NCI-H146 (cell line): ENCODE results near the gene ZNF488.
"Not testable (repeated sequence)": the region's sequence is repeated elsewhere in the genome, so short reads cannot be mapped to it uniquely, and the experiment has no call there.

Experiments
- DNase-seq: peaks from one replicate; lab custom pipeline; 2025; lab: John Stamatoyannopoulos, UW

ZNF488 gene

DNA sequence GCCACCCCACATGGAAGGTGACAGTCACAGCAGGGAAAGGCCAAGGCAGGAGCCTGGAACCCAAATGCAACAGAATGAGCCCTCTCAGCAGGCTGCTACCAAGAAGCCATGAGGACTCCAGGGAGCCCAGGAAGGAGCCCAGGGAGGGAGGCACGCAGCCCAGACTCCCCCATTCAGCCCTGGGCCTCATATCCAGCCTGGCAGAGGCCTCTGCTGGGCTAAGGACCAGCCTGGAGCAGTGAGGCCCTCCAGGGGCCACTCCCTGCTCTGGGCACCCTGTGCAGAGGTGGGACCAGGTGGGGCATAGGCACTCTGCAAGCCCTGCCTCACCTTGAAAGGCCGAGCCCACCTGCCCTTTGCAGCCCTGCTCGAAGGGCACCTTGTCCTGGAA is 25.8 kb upstream of the ZNF488 start:
- no peak for DNase-seq

DNA sequence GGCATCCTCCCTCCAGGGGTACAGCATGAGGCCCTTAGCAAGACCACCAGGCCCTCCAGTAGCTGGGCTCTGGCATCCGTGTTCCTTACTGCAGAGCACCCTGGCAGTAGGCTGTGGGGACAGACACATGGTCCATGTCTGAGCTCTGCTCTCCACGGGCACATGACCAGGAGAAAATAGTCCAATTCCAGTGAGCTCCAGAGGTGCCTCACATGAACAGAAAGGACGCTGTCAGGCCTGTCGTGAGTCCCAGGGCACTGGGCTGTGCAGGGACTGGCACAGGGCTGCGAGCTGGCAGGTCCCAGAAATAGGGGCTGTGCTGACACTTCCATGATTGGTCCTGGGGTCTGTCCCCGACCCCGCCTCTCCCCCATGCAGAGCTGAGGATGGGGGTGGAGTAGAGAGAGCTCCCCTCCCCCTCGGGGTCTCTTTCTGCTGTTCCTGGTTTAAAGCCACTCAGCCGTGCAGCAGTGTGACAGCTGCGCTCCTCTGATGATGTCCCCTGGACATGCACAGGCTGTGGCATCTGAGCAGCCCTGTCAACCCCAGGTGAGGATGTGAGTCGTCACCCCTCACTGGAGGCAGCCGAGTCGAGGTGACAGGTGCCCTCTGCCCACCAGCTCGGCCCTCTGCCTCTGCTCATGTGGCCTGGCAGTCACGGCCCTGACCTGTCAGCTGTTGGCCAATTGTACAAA is 25.2 kb upstream of the ZNF488 start:
- no peak for DNase-seq

DNA sequence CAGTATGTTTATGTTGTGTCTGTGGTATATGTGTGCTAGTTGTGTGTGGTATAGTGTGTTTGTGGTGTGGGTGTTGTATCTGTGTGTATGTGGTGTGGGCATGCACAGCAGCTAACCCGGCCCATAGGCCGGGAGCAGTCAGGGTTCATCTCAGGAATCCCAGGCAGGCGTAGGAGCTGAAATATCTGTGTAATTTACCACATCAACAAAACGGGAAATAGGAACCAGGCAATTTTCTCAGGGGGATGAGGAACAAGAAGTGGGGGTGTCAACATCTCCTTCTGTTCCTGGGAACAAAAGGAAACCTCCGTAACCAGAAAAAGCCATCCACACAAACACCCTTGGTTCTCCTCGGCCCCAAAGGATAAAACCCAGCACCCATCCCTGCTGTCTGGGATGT is 24.5 kb upstream of the ZNF488 start:
- no peak for DNase-seq

DNA sequence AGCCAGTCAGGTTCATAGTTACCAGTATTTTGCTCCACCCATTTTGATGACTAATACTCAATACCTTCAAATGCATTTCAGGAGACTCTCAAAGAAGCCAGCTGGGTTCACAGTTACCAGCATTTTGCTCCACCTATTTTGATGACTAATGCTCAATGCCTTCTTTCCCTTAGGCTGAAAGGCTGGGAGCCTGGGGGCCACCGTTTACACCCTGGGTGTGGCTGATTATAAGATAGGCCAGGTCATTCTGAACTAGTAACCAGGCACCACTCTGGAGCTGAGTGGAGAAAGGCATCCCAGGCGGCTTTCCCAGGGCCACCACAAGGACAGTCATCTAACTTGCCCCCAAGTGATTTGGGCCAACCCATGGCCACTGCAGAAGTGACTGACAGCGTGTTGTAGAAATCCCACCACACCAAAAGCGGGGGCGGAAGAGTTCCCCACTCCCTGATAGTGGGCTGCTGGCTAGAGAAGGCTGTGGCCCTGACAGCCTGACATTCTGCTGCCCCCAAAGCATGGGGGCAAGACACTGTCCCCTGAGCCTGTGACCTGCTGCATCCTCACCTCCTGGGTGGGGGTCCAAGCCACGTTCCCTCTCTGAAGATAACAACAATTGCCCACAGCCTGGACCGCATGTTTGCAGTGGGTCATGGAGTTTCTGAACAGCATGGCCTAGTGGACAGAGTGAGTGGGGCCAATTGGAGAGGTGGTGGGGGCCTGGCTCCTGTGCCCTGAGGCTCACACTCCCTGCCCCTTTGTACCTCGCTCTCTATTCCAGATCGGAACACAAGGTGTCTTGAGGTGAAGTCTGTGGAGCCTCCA is 23.0 kb upstream of the ZNF488 start:
- peak; percentile 15 for DNase-seq

DNA sequence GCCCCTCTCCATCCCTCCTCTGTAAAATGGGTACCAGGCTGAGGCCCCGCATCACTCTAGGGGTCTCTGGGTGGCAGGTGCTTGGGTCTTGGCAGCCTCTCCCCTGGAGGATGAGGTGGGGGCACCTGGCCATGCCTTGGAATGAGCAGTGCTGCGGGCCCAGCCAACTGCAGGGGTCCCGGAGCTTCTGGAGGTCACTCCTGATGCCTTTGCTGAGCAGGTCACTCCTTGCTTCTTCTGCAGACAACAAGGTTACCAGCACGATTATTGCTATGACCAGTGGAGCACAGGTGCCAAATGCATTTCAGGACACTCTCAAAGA is 22.4 kb upstream of the ZNF488 start:
- no peak for DNase-seq

DNA sequence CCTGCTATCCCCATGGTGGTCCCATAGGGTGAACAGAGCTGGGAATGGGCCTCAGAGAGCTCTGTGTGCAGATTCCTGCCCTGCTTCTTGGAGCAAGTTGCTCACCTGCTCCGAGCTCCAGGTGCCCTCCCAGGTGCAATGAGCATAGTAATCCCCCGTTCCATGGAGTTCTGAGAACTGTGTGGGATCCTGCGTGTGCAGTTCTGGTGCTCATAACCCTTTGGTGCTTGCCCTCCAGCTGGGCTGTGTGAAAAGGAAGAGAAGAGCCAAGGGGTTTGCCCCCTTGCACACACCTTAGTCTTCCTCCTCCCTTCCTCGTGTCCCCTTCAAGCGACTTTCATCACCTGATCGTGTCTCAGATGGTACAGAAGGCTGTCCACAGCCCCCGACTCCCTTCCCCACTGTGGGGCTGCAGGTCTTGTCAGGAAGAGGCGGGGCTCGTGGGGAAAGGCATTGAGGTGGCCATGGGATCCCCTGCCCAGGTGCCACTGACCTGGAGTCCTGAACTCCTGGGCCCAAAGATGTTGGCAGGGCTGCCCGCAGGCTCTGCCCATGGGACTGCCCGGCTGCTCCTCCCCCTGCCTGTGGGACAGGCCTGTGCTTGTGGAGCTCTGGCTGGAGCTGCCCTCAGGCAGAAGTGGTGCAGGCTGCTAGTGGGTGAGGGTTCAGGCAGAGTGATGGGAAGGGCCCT is 21.9 kb upstream of the ZNF488 start:
- DNase-seq, result no peak

DNA sequence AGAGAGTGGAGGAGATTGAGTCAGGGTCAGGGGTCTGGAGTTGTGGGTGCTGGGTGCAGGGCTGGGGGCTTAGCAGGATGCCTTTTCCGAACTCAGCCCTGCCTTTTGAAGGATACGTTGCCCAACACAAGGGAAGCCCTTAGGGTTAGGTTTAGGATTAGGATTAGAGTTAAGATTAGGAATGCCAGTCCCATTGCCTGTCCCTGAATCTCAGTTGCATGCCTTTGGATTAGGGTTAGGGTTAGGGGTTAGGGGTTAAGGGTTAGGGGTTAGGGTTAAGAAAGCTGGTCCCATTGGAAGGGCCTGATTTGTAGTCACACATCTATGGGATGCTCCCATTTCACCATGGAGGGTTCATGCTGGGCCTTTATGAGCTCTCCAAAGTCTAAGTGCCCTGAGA is 20.8 kb upstream of the ZNF488 start:
- DNase-seq, result no peak

DNA sequence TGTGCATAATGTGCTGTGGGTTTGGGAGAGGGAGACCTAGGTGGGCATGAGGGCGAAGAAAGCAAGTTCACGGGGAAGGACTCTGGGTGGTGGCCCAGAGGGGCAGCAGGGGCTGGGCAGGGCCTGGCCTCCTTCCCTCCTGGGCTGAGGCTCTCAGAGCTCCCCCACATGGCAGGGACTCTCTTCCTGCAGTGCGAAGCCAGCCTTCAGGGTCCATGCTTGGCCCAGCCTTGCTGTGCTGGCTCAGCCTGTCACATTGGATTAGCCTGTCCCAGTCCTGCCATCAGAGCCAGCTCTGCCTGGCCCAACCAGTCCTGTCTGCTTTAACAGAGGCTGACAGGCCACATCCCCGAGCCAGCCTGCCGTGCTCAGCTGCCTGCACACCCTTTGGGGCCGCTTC is 20.4 kb upstream of the ZNF488 start:
- no peak for DNase-seq

DNA sequence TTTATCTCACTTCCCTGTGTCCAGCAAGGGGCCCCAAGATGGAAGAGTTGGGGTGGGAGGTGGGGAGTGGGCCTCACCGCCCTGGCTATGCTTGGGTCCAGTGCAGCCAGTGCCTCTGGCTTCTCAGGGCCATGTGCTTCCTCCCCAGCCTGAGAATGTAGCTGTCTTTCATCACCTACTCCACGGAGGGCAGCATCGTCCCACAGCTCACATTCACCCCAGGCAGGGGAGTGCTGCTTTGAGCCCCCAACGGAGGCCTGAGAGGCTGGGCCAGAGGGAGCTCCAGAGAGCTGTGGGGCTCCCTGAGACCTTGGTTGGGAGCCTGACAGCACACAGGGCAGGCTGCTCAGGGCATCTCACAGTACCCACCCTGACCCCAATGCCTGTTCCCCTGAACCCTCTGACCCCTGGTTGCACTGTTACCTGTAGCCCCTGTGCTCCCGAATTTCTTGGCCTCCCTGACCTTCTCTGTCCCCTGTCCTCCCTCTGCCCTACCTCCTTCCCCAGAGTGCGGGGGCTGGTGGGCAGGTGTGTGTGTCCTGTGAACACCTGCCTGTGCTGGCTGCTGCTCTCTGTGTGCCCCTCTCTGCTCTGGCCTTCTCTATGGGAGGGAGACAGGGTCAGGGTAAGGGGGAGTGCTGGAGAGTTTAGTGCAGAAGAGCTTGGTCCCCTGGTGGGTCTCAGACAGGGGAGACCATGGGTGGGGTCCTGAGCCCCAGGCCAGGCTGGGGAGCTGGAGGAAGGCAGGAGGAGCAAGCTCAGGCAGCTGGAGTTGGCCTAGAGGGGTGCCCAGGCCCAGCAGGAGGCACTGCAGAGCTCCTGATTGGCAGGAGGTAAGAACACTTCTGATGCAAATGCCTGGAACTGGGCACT is 19.6 kb upstream of the ZNF488 start:
- DNase-seq, result no peak

DNA sequence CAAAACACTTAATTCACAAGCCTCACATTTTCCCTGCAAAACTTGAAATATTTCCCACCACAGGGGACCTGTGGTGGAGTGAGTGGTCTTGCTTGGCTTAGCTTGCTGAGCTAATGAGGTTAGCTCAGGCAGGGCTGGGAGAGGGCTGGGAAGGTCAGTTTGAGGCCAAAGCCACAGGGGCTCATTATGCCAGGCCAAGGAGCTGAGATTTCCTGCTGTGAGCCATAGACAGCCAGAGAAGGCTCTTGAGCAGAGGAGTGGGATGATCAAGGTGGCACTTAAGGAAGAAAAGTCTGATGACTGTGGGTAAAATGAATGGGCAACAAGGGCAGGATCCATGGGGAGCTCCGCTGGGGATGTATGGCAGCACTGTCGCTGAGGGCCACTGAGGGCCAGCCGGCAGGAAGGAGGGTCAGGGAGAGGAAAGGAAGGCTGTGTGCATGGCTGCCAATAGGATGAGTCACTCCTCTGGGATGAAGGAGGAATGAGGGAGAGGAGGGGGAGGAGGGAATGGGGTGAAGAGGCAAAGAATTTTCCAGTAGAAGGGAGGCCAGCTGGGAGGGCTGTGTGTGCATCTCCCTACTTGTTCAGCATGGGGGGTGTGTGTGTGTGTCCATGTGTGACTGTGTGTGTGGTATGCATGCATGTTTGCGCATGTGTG is 18.7 kb upstream of the ZNF488 start:
- no peak for DNase-seq

DNA sequence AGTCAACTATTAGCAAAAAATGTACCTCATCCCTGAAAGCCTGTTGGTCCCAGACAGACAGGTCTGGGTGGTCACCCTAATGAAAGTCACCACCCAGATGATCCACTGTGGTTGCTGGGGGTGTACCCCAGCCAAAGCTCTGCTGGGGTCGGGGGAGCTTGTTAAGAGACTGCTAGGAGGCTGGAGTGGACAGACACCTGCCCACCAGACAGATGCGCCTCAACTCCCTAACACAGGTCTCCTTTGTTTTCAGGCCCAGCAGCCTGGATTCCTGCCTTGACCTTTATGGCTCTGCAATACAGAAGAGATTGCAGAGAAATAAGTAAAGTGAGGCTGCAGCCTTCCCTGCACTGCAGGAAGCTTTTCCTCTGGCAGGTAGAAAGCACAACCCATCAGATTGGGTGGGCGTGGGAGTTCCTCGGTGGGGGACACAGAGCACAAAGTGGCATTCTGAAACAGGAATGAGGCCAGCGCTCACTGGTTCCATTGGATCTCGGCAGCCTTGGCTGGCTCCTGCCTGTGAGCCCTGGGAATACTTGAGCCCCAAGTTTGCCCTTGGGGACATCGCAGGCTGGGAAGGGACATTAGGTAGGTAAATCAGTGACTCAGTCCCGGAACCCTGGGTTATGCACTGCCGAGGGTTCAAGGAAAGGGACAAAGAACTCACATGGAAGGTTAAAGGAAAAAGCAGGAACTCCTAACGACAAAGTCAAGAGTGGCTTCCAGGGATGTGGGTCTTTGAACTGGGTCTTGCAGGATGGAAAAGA is 18.0 kb upstream of the ZNF488 start:
- no peak for DNase-seq

DNA sequence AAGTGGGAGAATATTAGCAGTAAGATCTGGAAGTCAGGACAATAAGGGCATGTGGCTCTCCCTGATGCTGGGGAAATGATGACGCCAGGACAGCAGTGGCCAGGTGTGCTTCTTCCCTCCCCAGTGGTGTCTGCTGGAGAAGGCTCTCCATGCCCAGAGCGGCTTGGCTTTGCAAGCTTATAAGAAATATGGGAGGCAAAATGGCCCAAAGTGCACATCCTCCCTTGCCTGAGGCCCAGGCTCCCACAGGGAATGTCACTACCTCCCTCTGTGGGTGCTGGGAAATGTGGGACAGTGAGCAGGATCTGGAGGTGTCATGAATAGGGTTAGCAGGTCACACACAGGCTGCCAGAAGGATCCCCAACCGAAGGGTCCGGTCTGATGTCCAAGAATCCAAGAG is 17.1 kb upstream of the ZNF488 start:
- DNase-seq, result no peak

DNA sequence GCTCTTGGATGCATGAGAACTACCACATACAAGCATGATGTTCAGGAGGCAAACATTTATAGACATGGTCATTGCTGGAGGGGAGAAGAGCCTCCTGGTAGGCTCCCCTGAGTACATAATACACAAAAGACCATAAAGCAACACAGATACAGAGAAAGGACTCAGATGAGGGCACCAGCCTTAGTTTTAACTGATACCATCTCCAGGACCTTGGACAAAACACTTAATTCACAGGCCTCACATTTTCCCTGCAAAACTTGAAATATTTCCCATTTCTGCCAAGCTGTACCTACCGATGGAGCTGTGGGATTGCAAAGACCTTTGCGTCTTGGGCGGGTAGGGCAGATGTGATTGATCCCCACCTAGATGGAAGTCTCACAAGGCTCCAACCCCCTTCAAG is 16.7 kb upstream of the ZNF488 start:
- DNase-seq, result no peak

DNA sequence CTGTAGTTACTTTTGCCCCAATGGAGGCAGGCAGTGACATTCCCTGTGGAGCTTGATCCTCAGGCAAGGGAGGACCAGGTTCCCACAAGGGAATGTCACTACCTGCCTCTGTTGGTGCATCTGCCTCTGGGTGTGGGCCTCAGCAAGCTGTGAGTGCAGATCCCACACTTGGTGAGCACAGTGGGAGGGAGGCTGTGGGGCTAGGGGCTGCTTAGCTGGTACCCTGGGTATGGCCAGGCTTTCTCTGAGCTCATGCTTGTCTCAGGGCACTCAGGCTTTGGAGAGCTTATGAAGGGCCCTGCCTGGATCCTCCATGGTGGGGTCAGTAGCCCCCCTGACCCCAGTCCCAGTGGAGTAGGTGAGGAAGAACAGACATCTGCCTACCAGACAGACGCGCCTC is 16.2 kb upstream of the ZNF488 start:
- DNase-seq, result no peak

DNA sequence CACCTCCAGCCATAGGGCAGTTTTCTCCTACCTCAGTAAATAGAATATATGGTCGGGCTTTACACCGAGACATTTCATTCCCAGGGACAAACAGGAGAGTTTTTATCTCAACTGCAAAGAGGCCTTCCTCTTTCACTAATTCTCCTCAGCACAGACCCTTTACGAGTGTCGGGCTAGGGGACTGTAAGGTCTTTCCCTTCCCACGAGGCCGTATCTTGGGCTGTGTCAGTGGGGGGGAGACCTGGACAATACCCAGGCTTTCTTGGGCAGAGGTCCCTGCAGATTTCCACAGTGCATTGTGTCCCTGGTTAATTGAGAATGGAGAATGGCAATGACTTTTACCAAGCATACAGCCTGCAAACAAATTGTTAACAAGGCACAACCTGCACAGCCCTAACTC is 13.2 kb upstream of the ZNF488 start:
- DNase-seq, result no peak

DNA sequence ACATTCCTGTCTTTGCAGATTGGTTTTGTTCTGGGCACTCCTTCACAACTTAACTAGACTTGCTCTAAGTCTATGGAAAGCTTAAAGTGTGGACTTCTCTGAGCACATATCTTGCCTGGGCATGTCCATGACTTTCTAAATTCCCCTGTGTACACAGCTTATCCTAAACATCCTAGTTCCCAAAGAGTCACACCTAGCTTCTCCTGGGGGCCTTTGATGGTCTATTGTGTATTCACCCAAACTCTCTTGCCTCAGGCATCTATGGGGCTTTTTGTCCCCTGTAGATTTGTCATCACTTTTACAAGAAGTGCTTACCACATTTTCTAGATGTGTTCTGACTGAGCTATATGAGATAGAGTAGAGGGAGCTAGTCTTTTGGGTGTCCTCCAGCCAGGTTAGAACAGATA is 12.2 kb upstream of the ZNF488 start:
- no peak for DNase-seq

DNA sequence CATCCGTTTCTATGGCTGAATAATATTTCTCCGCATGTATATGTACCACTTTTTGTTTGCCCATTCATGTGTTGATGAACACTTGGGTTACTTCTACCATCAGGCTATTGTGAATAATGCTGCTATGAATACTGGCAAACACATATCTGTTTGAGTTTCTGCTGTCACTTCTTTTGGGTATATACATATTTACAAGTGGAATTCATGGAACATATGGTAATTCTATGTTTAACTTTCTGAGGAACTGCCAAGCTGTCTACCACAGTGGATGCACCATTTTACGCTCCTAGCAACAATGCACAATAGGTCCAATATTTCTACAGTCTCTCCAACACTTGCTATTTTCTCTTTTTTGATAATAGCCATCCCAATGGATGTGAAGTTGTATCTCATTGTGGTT is 5.5 kb upstream of the ZNF488 start:
- no peak for DNase-seq

DNA sequence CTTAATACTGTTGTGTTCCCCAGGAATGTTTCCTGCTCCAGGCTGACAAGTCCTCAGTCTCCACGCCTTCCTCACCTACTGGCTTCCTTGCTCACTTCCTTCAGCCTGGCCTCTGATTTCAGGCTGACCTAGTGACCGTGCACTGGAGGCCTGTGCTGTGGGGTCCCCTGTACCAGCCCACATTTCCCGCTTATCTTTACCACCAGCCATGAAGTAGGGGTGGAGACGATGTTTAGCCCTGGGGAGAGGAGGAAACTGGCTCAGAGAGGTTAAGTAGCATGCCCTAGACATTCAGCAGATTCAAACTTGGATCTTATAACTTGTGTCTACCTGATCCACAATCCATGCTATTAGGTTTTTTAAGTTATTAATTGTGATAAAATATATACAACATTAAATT is 4.8 kb upstream of the ZNF488 start:
- no peak for DNase-seq

DNA sequence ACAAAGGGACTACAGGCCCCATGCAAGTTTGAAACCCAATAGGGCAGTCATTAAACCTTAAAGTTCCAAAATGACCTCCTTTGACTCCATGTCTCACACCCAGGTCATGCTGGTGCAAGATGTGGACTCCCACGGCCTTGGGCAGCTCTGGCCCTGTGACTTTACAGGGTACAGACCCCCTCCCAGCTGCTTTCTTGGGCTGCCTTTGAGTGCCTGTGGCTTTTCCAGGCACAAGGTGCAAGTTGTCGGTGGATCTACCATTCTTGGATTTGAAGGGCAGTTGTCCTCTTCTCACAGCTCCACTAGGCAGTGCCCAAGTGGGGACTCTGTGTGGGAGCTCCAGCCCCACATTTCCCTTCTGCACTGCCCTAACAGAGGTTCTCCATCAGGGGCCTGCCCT is 2.0 kb upstream of the ZNF488 start:
- DNase-seq, result not testable (repeated sequence)

DNA sequence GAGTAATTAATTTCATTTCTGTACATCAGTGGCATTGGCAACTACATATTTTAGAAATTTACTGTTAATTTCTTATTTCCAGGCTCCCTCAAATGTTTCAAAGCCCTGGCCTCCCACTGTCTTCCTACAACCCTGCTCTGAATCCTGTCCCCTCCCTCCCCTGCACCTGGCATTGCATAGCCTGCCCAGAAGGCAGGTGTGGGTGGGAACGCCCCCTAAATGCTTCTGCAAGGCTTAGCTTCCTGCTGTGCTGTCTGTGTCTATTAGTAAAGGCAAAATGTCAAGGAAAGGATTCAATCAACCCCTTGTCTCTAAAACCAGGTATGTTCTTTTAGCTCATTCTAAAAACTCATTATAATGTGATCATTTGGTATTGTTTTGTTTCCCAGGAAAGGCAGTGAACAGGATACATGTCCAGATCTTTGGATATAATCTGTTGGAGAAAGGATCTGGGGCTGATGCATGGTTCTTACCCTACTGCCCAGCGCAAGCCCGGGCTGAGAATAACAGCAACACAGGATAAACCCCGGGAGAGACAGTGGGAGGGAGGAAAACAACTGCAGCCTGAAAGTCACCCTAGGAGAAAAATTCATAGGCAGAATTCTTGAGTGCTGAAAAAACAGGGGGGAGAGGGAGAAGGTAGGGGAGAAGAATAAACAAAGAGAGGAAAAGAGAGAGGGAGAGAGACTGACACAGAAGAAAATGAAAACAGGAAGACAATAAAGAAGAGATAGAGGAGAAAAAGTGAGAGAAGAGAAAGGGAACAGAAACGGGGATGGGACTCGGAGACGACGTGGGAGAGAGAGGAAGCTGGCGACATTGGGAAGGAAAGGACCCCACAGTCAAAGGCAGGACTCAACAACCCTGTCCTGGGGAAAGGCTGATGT is 589 bp downstream of the ZNF488 start:
- peak; percentile 93 for DNase-seq
